ENCODE data around the gene CTNNA3.

The CTNNA3 gene

DNA sequence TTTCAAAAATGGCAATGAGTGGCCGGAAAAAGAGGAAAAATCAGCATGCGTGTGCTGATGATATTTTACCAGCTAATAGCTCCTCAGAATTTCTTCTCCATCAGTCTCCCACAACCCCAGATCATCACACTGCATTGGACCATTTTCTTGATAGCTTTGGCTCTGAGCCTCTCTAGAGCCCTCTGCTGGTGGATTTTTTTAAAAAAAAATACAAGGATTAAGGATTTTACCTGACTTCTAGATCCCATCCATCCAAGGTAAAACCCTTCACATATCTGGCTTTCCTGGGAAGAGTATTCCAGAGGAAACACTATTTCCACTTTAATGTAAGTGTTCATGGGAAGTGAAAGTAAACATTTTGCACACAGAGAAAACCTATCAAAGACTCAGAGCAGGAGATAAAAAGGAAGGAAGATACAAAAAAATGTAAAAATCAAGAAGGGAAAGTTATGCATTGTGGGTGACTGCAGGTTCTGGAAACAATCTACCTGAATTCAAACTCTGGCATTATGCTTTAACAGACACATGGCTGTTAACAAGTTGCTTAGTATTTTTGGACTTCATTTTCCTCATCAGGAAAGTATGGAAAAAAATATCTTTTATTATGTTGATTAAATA is 389.3 kb downstream of the CTNNA3 start:
- no peak for DNase-seq

DNA sequence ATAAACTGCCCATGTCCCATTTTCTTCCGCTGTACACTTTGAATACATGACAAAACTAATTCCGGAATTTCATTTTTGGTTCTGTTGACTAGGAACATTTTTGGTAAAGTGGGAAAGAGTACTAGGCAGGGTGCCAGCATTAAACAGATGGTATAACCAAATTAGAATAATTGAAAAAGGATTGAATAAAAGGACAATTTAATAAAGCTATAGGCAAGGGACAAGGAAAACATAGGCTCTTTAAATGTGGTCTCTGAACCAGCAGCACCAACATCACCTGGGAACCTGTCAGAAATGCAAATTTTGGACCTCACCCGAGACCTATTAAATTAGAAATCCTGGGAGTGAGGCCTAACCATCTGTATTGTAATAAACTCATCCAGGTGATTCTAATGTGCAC is 393.3 kb downstream of the CTNNA3 start:
- no peak for DNase-seq

- no peak for DNase-seq
Measured at GRCh38 chr10:67299761-67300160, 396.2 kb downstream of the CTNNA3 start.

GRCh38 chr10:67297637-67298181 is 398.3 kb downstream of the CTNNA3 start:
- no peak for DNase-seq

DNA sequence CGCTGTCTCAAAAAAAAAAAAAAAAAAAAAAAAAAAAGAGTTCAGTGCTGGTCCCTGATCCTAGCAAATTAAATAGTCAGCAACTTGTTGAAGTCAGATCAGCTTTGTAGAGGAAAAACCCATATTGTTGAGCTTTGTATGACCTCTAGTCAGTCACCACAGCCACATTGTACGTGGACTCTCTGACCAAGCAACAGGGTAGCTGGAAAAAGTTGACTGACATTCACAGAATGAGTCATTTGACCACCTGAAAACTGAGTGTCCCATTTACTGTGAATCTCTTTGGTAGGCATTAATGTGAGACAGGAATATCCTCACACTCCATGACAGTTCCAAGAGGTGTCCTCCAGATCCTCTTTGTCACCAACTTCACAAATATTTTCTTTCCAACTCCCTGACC is 399.1 kb downstream of the CTNNA3 start:
- no peak for DNase-seq

DNA sequence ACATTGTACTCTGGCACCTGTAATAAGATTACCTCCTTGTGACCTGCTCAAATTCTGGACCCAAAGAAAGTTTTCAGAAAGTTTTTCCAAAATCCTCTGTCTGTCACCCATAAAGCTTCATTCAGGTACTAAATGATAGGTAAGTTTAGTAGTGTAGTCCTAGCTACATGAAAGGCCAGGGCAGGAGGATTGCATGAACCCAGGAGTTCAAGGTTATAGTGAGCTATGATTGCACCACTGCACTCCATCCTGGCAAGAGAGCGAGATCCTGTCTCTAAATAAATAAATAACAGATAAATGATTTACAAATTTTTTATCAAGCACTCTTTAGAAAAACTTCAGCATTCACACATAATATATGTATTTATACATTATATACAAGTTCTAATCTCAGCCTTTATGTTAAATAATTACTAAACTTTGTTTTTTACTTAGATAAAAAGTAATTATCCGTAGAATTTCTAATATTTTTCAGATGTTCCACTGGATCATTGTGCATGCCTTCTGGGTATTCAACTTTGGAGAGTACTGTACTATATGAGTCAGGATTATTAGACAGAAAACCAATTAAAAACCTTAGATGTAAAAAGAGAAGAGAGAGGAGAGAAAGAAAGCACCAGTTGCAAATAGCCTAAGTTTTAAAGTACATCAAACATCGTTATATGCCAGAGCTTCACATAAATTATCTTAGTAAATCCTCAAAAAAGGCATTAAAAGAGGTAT is 407.1 kb downstream of the CTNNA3 start:
- DNase-seq: no peak

DNA sequence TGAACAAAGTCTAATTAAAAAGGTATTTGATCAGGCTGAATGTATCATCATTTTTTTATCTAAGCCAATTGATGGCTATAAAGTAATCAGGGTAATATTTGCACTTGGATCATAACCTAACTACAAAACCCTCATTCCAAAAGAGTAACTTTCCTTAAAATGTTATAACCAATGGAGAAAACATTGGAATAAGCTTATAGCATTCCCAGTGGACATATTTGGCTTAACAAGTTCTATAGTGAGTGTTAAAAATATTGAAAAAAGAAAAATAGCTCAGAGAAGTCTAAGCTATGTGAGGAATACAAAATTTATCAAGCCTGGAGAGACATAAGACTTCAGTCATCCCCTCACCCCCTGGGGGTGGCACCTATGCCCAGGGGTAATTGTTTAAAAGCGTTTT is 411.4 kb downstream of the CTNNA3 start:
- DNase-seq: no peak

GRCh38 chr10:67282871-67283270 is 413.1 kb downstream of the CTNNA3 start:
- no peak for DNase-seq

- DNase-seq: no peak
Measured at GRCh38 chr10:67280405-67280804, 415.6 kb downstream of the CTNNA3 start.

DNA sequence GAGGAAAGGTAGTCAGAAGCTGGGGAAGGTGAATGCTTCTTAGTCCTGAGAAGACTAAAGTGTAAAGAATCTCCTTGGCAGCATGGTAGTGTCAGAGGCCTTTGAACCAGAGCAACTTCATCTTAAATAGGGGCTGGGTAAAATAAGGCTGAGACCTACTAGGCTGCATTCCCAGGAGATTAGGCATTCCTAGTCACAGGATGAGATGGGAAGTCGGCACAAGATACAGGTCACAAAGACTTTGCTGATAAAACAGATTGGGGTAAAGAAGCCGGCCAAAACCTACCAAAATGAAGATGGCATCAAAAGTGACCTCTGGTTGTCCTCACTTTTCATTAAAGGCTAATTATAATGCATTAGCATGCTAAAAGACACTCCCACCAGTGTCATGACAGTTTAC is 418.6 kb downstream of the CTNNA3 start:
- no peak for DNase-seq

DNA sequence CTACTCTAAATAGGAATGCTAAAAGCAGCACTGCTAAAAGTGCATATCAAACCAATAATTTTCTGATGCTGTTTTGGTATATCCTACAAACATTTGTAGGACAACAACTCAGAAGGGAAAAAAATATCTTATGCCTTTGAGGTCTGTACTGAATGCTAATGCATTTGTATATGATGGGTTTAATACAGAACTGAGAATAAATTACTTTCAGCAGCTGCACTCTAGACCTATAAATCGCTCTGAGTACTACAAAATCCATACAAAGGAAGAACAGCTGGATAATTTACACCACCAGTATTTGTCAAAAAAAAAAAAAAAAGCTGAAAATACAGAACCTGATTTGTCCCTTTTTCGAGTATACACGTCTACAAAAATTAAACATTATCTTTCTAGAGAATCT is 426.2 kb downstream of the CTNNA3 start:
- DNase-seq: no peak

- no peak for DNase-seq
Measured at GRCh38 chr10:67268146-67268545, 427.8 kb downstream of the CTNNA3 start.

DNA sequence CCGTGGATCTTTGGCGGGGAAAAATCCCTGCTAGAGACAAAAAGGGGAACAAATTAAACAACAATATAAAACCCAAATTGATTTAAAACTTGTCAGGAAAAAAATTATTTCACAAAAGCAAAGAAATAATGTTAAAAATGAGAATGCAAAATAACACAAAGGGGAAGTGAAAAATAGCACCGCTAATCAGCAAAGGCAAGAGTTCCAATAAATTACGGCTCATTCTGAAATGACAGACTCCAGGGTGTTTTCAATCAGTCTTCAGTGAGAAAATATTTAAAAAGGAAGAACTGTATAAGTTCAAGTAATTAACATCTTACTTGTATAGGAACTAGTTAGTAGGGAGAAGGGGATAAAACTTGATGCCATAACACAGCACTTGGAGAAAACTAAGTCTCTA is 433.3 kb downstream of the CTNNA3 start:
- no peak for DNase-seq

DNA sequence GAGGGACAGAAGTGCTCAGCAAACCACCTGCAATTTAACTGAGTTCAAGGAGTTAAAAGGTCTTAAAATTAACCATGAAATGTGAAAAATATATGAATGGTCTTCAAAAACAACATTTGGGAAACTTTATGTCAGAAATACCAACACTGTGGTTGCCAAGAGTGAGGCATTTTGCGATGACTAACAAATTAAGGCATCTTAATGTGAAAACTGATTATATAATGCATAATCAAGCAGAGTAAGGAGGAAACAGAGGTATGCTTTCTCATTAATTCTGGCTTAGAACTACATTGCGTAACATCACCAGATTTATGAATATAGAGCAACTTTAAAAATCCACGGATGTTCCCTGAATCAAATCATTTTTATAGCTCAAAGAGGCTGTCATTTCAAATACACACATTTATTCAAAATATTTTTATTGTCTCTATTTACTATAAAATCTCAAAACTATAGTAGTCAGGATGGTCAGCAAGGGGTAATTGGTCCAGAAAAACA is 434.6 kb downstream of the CTNNA3 start:
- DNase-seq: no peak

- no peak for DNase-seq
Measured at GRCh38 chr10:67259319-67259929, 436.6 kb downstream of the CTNNA3 start.

DNA sequence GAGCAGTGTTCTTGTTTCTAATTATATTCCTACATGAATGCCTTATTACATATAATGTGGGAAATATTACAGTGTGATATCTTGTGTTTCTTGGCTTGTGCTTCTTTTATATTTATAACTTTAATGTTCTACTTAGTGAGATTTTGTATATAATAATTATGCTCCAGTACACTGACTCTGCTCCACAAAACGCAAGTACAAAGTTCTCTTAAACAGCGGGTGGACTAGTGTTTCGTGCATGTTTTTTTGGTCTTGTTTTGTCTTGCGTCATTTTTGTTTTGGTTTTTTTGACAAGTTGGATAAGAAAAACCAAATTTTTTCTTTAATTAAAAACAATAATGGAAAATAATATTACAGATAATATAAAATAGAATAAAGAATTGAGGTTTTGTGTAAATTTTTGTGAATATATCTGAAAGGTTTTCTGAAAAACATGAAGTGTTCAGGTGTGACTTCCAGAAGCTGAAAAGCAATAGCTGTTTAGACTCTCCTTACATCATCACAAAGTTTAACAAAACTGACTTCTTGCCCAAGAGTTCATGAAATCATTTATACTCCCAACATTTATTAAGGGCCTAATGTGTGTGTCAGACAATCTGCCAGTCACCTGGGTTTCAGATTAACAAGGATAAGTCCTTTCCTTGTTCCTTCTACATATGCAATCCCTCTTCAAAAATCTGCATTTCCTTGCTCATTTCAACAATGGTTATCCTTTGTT is 438.4 kb downstream of the CTNNA3 start:
- no peak for DNase-seq

DNA sequence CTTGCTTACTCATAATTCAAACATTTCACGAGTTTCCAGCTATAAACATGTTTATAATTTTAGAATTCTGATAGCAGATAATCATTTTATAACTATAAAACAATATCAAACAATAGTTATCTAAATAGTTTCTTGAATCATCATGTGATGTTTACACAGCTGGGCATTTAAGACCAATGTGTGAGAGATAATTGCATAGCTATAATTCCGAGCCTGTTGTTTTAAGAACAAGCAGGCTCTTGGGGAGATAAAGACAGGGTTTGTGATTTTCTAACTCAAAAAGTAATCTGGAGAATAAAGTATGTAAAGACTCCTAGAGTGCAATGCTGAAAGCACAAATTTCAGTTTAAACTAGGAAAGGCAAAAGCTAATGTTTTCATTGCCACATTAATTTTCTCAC is 439.0 kb downstream of the CTNNA3 start:
- no peak for DNase-seq

DNA sequence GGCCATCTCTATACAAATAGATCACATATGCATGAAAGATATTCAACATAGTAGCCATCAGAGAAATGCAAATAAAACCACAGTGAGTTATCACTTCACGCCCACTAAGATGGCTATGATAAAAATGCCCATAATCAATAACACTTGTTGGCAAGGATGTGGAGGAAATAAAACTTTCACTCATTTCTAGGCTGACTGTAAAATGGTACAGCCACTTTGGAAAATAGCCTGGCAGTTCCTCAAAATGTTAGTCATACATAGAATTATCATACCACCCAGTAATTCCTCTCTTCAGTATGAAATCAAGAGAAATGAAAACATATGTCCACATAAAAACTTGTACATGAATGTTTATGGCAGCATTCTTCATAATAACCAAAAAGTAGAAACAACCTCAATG is 445.3 kb downstream of the CTNNA3 start:
- DNase-seq: no peak

DNA sequence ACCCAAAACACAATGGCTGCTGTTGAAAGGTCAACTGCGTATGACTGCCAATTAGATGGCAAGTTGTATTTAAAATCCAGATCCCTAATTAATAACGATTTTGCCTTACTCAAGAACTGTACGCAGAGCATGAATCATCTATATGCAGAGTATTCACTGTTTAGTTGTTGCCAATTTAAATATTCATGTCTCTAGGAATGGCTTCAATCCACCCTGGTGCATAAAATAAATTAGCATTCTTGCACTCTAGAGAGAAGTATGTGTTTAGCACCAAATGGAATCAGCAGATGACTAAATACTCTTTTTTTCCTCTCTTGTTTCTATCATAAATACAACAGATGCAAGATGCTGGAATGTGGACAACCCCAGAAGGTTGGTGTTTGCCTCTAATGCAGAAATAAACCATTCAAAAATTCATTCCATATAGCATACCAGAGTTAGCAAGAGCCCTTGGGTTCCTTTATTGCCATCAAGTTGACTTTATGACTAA is 449.9 kb downstream of the CTNNA3 start:
- DNase-seq: no peak

DNA sequence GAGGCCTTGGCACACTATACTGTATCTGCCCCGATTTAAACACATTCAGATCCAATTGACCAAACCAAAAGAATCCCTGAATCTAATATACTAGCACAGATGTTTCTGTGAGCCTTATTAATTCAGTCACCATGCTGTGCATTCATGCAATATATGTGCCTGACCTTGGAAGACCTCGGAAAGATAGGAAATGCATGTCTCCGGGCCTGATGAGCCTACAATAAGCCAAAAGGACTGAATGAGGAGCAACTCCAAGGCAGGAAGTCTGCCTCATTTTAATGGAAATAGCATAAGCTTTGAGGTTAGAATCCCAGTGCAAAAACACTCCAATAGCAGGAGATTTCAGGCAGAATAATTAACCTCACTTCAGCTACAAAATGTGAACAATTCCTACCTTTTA is 453.5 kb downstream of the CTNNA3 start:
- DNase-seq: no peak

- DNase-seq: no peak
Measured at GRCh38 chr10:67241451-67241850, 454.5 kb downstream of the CTNNA3 start.

DNA sequence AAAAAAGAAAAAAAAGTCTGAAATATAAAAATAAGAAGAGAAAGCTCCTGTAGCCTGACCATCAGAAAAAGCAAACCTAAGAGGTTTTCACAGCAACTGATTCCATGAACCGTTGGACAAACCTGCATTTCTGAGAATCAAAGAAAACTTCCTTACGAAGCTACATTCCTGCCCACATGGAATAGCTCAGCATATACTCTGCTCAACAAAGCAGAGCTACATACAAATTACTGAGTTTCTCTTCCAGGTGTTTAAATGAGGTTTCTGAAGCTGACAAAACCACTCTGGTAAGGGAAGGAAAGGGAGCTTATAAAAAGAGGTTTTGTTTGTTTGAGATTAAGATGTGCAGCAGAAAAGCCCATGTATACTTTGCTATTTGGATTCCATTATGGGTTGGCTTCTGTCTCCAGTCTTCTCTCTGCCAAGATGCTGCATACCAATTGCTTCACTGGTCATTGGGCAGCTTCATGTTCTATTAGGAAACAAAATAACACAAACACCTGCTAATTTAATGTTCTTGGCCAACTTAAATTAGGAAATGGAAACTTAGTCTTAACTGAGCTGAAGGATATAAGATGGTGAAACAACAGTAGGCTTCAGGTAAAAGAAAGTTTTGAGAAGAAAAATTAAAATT is 456.0 kb downstream of the CTNNA3 start:
- no peak for DNase-seq
